GM23338 (cell line): ENCODE data around the gene ABCD1. TPM values are rescaled to one million over a fixed set of nuclear protein-coding genes. Genes with fewer than 3 reads are reported as not detected.

Source experiments
- ATAC-seq: fragments of 200-7000 bp; cut with Tn5 transposase; 3 replicates; pipeline ENCODE4 v1.9.1; 2020
- DNase-seq: peaks from one replicate; pipeline ENCODE4 v3.0.0-alpha.2; 2015; ENCODE audit warnings: low spot score
- H2AFZ ChIP-seq: fragments of 200-600 bp; sonication (generic); 2 replicates; pipeline ENCODE4 v1.8.0; 2016; ENCODE audit warnings: antibody characterized with exemption, mild to moderate bottlenecking, moderate library complexity
- H3F3A ChIP-seq: fragments of 200-600 bp; sonication (generic); replicated peaks from 2 replicates; pipeline ENCODE4 v1.8.0; 2017; ENCODE audit warnings: antibody characterized with exemption, mixed run types, low read depth
- H3K27ac ChIP-seq: fragments of 200-600 bp; sonication (generic); 2 replicates; pipeline ENCODE4 v1.6.1; 2016; ENCODE audit warnings: low read depth
- H3K27me3 ChIP-seq: fragments of 200-600 bp; sonication (generic); 2 replicates; pipeline ENCODE4 v1.8.0; 2016; ENCODE audit warnings: mild to moderate bottlenecking, mixed run types, moderate library complexity; ENCODE audit not compliant: insufficient read depth
- H3K36me3 ChIP-seq: fragments of 200-600 bp; sonication (generic); 2 replicates; pipeline ENCODE4 v1.8.0; 2016; ENCODE audit warnings: mild to moderate bottlenecking; ENCODE audit not compliant: insufficient read depth
- H3K4me1 ChIP-seq: fragments of 200-600 bp; sonication (generic); 2 replicates; pipeline ENCODE4 v1.8.0; 2016; ENCODE audit warnings: mild to moderate bottlenecking, moderate library complexity; ENCODE audit not compliant: insufficient read depth
- H3K4me2 ChIP-seq: fragments of 200-600 bp; sonication (generic); 2 replicates; pipeline ENCODE4 v1.7.1; 2017; ENCODE audit warnings: mixed run types
- H3K4me3 ChIP-seq: fragments of 200-600 bp; sonication (generic); 2 replicates; pipeline ENCODE4 v1.6.1; 2016; ENCODE audit warnings: mixed run types
- H3K79me2 ChIP-seq: fragments of 200-600 bp; sonication (generic); replicated peaks from 2 replicates; pipeline ENCODE4 v1.8.0; 2017; ENCODE audit warnings: mild to moderate bottlenecking; ENCODE audit not compliant: insufficient read depth
- H3K9me2 ChIP-seq: fragments of 200-600 bp; sonication (generic); 2 replicates; pipeline ENCODE4 v1.8.0; 2017; ENCODE audit not compliant: insufficient read depth
- H4K20me1 ChIP-seq: fragments of 200-600 bp; sonication (generic); replicated peaks from 2 replicates; pipeline ENCODE4 v1.8.0; 2017; ENCODE audit warnings: mild to moderate bottlenecking; ENCODE audit not compliant: insufficient read depth
- H3K27ac Mint-ChIP-seq: 2 replicates; pipeline ENCODE4 v1.8.0; 2020; ENCODE audit warnings: inconsistent platforms, mild to moderate bottlenecking, moderate library complexity, mixed read lengths
- H3K27me3 Mint-ChIP-seq: 3 replicates; pipeline ENCODE4 v1.8.0; 2022; ENCODE audit warnings: low read depth, mild to moderate bottlenecking, moderate library complexity, mixed read lengths, inconsistent platforms; ENCODE audit not compliant: insufficient read depth, poor library complexity
- H3K36me3 Mint-ChIP-seq: 3 replicates; pipeline ENCODE4 v1.8.0; 2021; ENCODE audit warnings: low read depth, mild to moderate bottlenecking, inconsistent platforms, moderate library complexity, mixed read lengths
- H3K4me1 Mint-ChIP-seq: 3 replicates; pipeline ENCODE4 v1.8.0; 2020; ENCODE audit warnings: mild to moderate bottlenecking, inconsistent platforms, mixed read lengths
- H3K4me3 Mint-ChIP-seq: 3 replicates; pipeline ENCODE4 v1.8.0; 2021; ENCODE audit warnings: moderate library complexity, mild to moderate bottlenecking, inconsistent platforms, mixed read lengths
- H3K9me3 Mint-ChIP-seq: 3 replicates; pipeline ENCODE4 v1.8.0; 2020; ENCODE audit warnings: moderate library complexity, mild to moderate bottlenecking, inconsistent platforms, mixed read lengths
- EZH2 ChIP-seq: fragments of 200-600 bp; sonication (generic); IDR thresholded peaks from one replicate; pipeline ENCODE4 v1.8.0; 2017; ENCODE audit warnings: antibody characterized with exemption, mild to moderate bottlenecking, low read depth; ENCODE audit not compliant: unreplicated experiment
- POLR2AphosphoS5 ChIP-seq: IDR thresholded peaks from 2 replicates; pipeline ENCODE4 v1.6.1; 2016; ENCODE audit warnings: antibody characterized with exemption, low read depth
- ZNF114 ChIP-seq: fragments of 250-450 bp; sonication (Bioruptor Pico); IDR thresholded peaks from 2 replicates; pipeline ENCODE4 v1.5.0; 2020; ENCODE audit warnings: mild to moderate bottlenecking, moderate library complexity
- ZNF331 ChIP-seq: fragments of 250-450 bp; sonication (Bioruptor Pico); IDR thresholded peaks from 2 replicates; pipeline ENCODE4 v1.5.0; 2020; ENCODE audit warnings: low read depth, mild to moderate bottlenecking, moderate library complexity
- polyA plus RNA-seq: library from polyadenylated mRNA; unstranded; fragments of >200 nt; fragmentation: Nextera tagmentation; extraction: Ambion mirVana; gene quantifications from 2 replicates; pipeline ENCODE4 v1.2.1, GENCODE V29; 2016
- total RNA-seq: library from RNA; depleted of rRNA; stranded (reverse); fragments of >200 nt; shearing (Covaris generic); gene quantifications from 2 replicates; pipeline ENCODE4 v1.2.3, GENCODE V29; 2014
- TF ChIP-seq, protein P1 (sequence below): IDR thresholded peaks from 2 replicates; pipeline ENCODE4 v1.6.1; 2016; ENCODE audit warnings: antibody characterized with exemption
- TF ChIP-seq, protein P2 (sequence below), 2 experiments: fragments of 200-600 bp in 1 of 2; sonication (generic) in 1 of 2; conservative IDR thresholded peaks; 2 replicates each; pipeline versions ENCODE4 v1.5.1 to v1.6.1; 2016 to 2017; ENCODE audit warnings: antibody characterized with exemption in 2 of 2, low read depth in 2 of 2, mild to moderate bottlenecking in 2 of 2, moderate library complexity in 1 of 2
- TF ChIP-seq, protein P3 (sequence below): IDR thresholded peaks from one replicate; pipeline ENCODE4 v1.6.1; 2018; ENCODE audit warnings: antibody characterized with exemption; ENCODE audit not compliant: unreplicated experiment
- TF ChIP-seq, protein P4 (sequence below): fragments of 250-450 bp; sonication (Bioruptor Pico); IDR thresholded peaks from 2 replicates; pipeline ENCODE4 v1.5.0; 2020; ENCODE audit warnings: mild to moderate bottlenecking, moderate library complexity

The ABCD1 gene
- total and polyA plus RNA-seq, 2 experiments from 2014 or later: 2.4 to 8.9 TPM

DNA sequence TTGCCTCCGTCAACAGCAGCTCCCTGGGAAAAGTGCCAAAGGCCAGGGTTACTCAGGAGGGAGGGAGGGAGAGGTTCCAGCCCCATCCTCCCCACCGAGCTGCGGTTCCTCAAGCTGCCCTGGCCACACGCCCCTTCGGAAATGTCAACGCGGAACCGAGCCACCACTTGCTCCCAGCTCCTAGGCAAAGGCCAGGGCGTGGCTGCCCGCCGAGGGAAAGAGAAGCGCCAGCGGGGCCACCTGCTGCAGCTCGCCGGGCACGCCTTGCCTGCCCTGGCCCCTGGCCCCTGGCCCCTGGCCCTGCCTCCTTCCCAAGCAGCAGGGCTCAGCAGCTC is 21.7 kb upstream of the ABCD1 start:
- no peak overlapping the region for H3K4me3 Mint-ChIP-seq
- TF ChIP-seq, protein P1, sequence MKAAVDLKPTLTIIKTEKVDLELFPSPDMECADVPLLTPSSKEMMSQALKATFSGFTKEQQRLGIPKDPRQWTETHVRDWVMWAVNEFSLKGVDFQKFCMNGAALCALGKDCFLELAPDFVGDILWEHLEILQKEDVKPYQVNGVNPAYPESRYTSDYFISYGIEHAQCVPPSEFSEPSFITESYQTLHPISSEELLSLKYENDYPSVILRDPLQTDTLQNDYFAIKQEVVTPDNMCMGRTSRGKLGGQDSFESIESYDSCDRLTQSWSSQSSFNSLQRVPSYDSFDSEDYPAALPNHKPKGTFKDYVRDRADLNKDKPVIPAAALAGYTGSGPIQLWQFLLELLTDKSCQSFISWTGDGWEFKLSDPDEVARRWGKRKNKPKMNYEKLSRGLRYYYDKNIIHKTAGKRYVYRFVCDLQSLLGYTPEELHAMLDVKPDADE: no peak
- TF ChIP-seq EZH2: no peak
- TF ChIP-seq ZNF331 (CRISPR knock-in tag): no peak
- no peak for TF ChIP-seq POLR2AphosphoS5
- TF ChIP-seq, protein P2, sequence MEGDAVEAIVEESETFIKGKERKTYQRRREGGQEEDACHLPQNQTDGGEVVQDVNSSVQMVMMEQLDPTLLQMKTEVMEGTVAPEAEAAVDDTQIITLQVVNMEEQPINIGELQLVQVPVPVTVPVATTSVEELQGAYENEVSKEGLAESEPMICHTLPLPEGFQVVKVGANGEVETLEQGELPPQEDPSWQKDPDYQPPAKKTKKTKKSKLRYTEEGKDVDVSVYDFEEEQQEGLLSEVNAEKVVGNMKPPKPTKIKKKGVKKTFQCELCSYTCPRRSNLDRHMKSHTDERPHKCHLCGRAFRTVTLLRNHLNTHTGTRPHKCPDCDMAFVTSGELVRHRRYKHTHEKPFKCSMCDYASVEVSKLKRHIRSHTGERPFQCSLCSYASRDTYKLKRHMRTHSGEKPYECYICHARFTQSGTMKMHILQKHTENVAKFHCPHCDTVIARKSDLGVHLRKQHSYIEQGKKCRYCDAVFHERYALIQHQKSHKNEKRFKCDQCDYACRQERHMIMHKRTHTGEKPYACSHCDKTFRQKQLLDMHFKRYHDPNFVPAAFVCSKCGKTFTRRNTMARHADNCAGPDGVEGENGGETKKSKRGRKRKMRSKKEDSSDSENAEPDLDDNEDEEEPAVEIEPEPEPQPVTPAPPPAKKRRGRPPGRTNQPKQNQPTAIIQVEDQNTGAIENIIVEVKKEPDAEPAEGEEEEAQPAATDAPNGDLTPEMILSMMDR (conservative IDR thresholded peaks at IDR 0.05; ENCODE audit: low read depth in 2 of 2): no peak
- TF ChIP-seq, protein P3, sequence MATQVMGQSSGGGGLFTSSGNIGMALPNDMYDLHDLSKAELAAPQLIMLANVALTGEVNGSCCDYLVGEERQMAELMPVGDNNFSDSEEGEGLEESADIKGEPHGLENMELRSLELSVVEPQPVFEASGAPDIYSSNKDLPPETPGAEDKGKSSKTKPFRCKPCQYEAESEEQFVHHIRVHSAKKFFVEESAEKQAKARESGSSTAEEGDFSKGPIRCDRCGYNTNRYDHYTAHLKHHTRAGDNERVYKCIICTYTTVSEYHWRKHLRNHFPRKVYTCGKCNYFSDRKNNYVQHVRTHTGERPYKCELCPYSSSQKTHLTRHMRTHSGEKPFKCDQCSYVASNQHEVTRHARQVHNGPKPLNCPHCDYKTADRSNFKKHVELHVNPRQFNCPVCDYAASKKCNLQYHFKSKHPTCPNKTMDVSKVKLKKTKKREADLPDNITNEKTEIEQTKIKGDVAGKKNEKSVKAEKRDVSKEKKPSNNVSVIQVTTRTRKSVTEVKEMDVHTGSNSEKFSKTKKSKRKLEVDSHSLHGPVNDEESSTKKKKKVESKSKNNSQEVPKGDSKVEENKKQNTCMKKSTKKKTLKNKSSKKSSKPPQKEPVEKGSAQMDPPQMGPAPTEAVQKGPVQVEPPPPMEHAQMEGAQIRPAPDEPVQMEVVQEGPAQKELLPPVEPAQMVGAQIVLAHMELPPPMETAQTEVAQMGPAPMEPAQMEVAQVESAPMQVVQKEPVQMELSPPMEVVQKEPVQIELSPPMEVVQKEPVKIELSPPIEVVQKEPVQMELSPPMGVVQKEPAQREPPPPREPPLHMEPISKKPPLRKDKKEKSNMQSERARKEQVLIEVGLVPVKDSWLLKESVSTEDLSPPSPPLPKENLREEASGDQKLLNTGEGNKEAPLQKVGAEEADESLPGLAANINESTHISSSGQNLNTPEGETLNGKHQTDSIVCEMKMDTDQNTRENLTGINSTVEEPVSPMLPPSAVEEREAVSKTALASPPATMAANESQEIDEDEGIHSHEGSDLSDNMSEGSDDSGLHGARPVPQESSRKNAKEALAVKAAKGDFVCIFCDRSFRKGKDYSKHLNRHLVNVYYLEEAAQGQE: no peak
- no peak for TF ChIP-seq ZNF114 (CRISPR knock-in tag)
- TF ChIP-seq, protein P4, sequence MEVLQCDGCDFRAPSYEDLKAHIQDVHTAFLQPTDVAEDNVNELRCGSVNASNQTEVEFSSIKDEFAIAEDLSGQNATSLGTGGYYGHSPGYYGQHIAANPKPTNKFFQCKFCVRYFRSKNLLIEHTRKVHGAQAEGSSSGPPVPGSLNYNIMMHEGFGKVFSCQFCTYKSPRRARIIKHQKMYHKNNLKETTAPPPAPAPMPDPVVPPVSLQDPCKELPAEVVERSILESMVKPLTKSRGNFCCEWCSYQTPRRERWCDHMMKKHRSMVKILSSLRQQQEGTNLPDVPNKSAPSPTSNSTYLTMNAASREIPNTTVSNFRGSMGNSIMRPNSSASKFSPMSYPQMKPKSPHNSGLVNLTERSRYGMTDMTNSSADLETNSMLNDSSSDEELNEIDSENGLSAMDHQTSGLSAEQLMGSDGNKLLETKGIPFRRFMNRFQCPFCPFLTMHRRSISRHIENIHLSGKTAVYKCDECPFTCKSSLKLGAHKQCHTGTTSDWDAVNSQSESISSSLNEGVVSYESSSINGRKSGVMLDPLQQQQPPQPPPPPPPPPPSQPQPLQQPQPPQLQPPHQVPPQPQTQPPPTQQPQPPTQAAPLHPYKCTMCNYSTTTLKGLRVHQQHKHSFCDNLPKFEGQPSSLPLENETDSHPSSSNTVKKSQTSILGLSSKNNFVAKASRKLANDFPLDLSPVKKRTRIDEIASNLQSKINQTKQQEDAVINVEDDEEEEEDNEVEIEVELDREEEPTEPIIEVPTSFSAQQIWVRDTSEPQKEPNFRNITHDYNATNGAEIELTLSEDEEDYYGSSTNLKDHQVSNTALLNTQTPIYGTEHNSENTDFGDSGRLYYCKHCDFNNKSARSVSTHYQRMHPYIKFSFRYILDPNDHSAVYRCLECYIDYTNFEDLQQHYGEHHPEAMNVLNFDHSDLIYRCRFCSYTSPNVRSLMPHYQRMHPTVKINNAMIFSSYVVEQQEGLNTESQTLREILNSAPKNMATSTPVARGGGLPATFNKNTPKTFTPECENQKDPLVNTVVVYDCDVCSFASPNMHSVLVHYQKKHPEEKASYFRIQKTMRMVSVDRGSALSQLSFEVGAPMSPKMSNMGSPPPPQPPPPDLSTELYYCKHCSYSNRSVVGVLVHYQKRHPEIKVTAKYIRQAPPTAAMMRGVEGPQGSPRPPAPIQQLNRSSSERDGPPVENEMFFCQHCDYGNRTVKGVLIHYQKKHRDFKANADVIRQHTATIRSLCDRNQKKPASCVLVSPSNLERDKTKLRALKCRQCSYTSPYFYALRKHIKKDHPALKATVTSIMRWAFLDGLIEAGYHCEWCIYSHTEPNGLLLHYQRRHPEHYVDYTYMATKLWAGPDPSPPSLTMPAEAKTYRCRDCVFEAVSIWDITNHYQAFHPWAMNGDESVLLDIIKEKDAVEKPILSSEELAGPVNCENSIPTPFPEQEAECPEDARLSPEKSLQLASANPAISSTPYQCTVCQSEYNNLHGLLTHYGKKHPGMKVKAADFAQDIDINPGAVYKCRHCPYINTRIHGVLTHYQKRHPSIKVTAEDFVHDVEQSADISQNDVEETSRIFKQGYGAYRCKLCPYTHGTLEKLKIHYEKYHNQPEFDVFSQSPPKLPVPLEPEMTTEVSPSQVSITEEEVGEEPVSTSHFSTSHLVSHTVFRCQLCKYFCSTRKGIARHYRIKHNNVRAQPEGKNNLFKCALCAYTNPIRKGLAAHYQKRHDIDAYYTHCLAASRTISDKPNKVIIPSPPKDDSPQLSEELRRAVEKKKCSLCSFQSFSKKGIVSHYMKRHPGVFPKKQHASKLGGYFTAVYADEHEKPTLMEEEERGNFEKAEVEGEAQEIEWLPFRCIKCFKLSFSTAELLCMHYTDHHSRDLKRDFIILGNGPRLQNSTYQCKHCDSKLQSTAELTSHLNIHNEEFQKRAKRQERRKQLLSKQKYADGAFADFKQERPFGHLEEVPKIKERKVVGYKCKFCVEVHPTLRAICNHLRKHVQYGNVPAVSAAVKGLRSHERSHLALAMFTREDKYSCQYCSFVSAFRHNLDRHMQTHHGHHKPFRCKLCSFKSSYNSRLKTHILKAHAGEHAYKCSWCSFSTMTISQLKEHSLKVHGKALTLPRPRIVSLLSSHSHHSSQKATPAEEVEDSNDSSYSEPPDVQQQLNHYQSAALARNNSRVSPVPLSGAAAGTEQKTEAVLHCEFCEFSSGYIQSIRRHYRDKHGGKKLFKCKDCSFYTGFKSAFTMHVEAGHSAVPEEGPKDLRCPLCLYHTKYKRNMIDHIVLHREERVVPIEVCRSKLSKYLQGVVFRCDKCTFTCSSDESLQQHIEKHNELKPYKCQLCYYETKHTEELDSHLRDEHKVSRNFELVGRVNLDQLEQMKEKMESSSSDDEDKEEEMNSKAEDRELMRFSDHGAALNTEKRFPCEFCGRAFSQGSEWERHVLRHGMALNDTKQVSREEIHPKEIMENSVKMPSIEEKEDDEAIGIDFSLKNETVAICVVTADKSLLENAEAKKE: no peak
- no peaks in the 10 kb centered on the region for H3K27me3 ChIP-seq
- peaks cover 21% of the 10 kb centered on the region for H3K36me3 Mint-ChIP-seq
- no peak overlapping the region for H3K4me3 ChIP-seq
- peaks cover 8% of the 10 kb centered on the region for H3K27me3 Mint-ChIP-seq
- H3F3A ChIP-seq: no peaks in the 10 kb centered on the region
- H3K27ac ChIP-seq: no peak overlapping the region
- H4K20me1 ChIP-seq: no peaks in the 10 kb centered on the region
- H3K27ac Mint-ChIP-seq: no peak overlapping the region
- no peaks in the 10 kb centered on the region; the same call in 2 of the 3 replicates for H3K9me3 Mint-ChIP-seq
- H3K4me1 Mint-ChIP-seq: peaks cover 9% of the 10 kb centered on the region; the same call in 2 of the 3 replicates
- H3K79me2 ChIP-seq: no peaks in the 10 kb centered on the region
- no peak for DNase-seq
- H3K9me2 ChIP-seq: no peaks in the 10 kb centered on the region
- no peaks in the 10 kb centered on the region for H3K36me3 ChIP-seq
- ATAC-seq: no peak
- H3K4me1 ChIP-seq: no peaks in the 10 kb centered on the region
- H3K4me2 ChIP-seq: no peak overlapping the region
- H2AFZ ChIP-seq: no peak overlapping the region
